OCI-LY7 (cell line): Measurements from ENCODE around the gene PARD3B.

Source experiments
- EZH2phosphoT487 ChIP-seq: fragments of 200-600 bp; sonication (generic); IDR thresholded peaks from 2 replicates; pipeline ENCODE4 v1.6.1; 2018; ENCODE audit warnings: low read depth, borderline replicate concordance, mild to moderate bottlenecking, mixed run types, antibody characterized with exemption, low read length, moderate library complexity, mixed read lengths
- TF ChIP-seq, protein P1 (sequence below): fragments of 200-600 bp; sonication (generic); conservative IDR thresholded peaks from 2 replicates; pipeline ENCODE4 v1.5.1; 2014; ENCODE audit warnings: mild to moderate bottlenecking, antibody characterized with exemption, low read length, moderate library complexity, mixed read lengths

DNA sequence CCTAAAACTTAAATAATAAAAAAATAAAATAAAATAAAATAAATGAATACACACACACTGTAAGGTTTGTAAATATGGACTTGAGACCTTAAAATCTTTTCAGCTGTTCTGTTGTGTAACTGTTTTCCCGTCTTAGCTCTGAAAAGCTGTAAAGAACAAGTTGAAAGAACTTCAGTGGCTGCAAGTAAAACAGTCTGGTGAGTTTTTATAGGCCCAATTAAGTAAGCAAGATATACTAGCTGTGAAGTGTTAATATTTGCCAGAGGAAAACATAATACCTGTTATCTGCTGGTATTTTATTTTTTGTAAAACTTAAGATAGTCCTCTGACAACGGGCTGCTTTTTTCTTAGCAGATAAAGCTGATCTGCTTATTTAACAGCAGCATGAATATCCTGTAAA, 960.1 kb downstream of the PARD3B start:
- TF ChIP-seq, protein P1, sequence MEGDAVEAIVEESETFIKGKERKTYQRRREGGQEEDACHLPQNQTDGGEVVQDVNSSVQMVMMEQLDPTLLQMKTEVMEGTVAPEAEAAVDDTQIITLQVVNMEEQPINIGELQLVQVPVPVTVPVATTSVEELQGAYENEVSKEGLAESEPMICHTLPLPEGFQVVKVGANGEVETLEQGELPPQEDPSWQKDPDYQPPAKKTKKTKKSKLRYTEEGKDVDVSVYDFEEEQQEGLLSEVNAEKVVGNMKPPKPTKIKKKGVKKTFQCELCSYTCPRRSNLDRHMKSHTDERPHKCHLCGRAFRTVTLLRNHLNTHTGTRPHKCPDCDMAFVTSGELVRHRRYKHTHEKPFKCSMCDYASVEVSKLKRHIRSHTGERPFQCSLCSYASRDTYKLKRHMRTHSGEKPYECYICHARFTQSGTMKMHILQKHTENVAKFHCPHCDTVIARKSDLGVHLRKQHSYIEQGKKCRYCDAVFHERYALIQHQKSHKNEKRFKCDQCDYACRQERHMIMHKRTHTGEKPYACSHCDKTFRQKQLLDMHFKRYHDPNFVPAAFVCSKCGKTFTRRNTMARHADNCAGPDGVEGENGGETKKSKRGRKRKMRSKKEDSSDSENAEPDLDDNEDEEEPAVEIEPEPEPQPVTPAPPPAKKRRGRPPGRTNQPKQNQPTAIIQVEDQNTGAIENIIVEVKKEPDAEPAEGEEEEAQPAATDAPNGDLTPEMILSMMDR: no peak
- TF ChIP-seq EZH2phosphoT487: no peak
